NCI-H1417 (cell line): Measurements from ENCODE around the gene OR2J1.
"Not testable (repeated sequence)": the region's sequence is repeated elsewhere in the genome, so short reads cannot be mapped to it uniquely, and the experiment has no call there.

ENCODE experiments used
- DNase-seq, 3 experiments: peaks; one replicate each; lab custom pipeline; 2025; lab: John Stamatoyannopoulos, UW

The OR2J1 gene

DNA sequence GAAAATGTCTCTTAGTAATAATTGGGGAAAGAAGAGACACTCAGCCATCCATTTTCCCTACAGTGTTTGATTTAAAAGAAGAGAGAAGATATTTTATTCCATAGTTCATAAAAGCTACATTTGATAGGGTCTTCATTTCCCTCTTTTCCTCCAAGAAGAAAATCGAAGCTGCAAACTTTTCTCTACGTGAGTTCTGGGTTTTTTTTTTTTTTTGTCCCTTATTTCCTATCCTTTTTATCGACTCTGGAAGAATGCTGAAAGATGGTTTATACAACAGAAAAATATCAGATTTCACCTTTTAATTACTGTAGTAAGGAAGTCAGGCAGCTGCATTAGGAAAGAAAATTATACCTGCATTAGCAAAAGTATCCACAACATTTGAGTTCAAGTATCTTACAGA is at the start of gene OR2J1:
Gene OR2J1, plus strand, starts transcription at position 301 of the 400 bp plus-strand sequence. CDS start 1,453 bp downstream, outside the sequence.
- no peak for DNase-seq

DNA sequence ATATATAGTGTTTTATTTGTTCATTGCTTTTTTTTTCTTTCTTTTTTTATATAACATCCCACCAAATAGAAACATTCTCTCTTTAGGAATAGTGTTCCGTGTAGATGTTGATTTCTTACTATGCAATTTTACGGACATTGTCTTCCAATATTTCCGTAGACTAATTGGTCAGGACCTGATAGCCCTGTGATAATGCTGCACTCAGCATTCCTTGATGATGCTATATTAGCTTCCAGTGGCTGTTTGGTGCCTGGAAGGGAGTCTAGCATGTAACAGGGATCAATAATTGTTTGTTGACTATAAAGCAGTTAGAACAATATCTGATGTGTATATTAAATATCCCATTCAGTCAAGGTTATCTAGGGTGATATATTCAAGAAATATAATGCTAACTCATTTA is 47.6 kb upstream of the OR2J1 start:
- no peak for DNase-seq

GRCh38 chr6:29071831-29072723 is 27.2 kb upstream of the OR2J1 start:
- DNase-seq, result peak in 1 of 3 experiments; percentile 9

DNA sequence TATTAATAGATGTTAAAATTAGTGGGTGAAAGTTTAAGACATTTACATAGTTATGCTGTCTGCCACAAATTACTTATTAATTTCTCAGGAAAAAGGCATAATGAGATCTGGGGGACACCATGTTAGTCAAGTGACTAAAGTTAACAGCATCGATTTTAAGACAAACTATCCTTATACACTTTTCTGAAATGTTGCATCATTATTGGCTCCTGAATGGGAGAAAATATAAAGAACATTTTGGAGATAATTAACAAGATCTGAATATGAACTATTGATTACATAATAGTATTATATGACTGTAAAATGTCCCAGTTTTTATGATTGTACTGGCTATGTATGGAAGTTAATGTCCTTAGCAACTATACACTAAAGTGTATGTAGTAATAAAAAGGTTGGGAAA is 20.1 kb upstream of the OR2J1 start:
- DNase-seq, result no peak

DNA sequence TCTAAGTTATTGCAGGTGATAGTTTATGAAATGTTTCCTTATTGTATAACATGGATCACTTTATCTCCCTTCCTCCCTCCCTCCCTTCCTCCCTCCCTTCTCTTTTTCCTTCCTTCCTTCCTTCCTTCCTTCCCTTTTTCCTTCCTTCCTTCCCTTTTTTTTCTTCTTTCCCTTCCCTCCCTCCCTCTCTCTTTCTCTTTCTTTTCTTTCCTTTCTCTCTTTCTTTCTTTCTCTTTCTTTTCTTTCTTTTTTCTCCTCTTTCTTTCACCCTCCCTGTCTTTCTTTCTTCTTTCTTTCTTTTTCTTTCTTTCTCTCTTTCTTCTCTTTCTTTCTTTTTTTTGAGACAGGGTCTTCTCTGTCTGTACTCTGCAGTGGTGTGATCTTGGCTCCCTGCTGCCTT is 18.0 kb upstream of the OR2J1 start:
- DNase-seq, result no peak

GRCh38 chr6:29082457-29082856 is 16.8 kb upstream of the OR2J1 start:
- DNase-seq, result no peak

GRCh38 chr6:29087213-29087612 is 12.1 kb upstream of the OR2J1 start, which contains the start of gene OR2B3:
Gene OR2B3, minus strand, starts transcription at chr6:29087313. Its CDS starts 65 bp downstream, at chr6:29087248.
- no peak for DNase-seq

GRCh38 chr6:29092957-29093356 is 6.3 kb upstream of the OR2J1 start:
- DNase-seq, result no peak

- DNase-seq, result no peak
These were observed 1.5 kb upstream of the OR2J1 start for GRCh38 chr6:29097803-29098202.

DNA sequence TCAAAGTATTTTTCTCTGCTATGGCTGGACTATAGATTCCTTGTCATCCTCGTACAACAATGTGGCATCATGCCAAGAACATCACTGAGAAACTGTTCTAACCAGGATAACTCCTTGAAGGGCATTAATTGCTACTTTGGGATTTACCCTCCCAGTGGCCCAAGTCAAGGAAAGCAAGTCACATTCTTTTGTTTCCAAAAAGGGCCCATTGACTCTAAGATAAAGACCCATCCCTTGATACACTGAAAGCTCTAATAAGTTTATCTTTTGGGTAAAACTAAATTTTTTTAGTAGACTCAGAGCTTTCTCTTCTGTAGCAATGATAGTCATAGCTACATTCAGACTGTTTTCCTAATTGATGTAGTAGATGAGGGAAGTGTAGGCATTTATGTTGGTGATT is 8.5 kb downstream of the OR2J1 start, which contains the start of gene OR2J3:
Gene OR2J3, plus strand, starts transcription at position 301 of the 400 bp plus-strand sequence. CDS start 3,833 bp downstream, outside the sequence.
- no peak for DNase-seq

DNA sequence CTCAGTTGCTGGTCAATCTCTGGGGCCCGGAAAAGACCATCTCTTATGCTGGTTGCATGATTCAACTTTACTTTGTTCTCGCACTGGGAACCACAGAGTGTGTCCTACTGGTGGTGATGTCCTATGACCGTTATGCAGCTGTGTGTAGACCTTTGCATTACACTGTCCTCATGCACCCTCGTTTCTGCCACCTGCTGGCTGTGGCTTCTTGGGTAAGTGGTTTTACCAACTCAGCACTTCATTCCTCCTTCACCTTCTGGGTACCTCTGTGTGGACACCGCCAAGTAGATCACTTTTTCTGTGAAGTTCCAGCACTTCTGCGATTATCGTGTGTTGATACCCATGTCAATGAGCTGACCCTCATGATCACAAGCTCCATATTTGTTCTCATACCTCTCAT is 12.8 kb downstream of the OR2J1 start:
- DNase-seq, result no peak

GRCh38 chr6:29114964-29115363 is 15.7 kb downstream of the OR2J1 start:
- DNase-seq, result not testable (repeated sequence)

- DNase-seq, result no peak
These were observed 30.2 kb downstream of the OR2J1 start for GRCh38 chr6:29129326-29130012.

GRCh38 chr6:29130644-29131043 is 31.4 kb downstream of the OR2J1 start:
- DNase-seq, result no peak

DNA sequence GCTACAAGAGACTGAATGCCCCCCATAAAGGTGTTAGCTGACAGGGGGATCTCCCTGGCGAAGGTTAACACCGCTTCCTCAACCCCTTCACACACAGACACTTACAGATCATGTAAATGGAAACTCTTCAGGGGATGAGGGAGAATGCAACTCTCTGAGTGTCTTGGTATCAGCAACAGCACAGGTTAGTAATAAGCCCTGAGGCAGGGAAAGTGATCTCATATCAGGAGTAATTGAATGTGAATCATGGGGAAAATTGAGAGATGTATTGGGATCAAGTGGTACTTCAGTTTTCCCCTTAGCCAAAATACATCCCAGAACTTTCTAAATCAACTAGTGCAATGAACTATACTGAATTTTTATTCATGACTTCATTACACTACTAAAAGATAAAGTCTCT is 32.4 kb downstream of the OR2J1 start:
- DNase-seq, result no peak

GRCh38 chr6:29137724-29138123 is 38.4 kb downstream of the OR2J1 start:
- DNase-seq, result no peak

- no peak for DNase-seq
These were observed 42.3 kb downstream of the OR2J1 start for GRCh38 chr6:29141606-29142005.

DNA sequence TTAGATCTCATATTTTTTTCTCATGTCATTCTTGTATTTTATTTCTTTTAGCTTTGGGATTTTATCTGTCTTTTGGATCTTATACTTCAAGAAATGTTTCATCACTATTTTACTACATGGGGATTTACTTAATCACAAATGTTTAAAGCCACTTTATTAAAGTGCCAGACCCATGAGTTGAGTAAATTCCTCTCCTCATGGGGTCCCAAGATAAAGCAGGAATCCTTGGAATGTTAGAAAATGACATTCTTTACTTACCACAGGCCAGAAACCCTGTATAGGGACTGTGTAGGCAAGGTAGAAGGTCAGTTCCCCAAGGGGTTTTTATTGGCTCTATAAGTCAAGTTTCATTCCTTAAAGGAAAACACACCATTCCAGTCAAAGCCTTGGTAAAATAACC is 43.0 kb downstream of the OR2J1 start:
- no peak for DNase-seq

DNA sequence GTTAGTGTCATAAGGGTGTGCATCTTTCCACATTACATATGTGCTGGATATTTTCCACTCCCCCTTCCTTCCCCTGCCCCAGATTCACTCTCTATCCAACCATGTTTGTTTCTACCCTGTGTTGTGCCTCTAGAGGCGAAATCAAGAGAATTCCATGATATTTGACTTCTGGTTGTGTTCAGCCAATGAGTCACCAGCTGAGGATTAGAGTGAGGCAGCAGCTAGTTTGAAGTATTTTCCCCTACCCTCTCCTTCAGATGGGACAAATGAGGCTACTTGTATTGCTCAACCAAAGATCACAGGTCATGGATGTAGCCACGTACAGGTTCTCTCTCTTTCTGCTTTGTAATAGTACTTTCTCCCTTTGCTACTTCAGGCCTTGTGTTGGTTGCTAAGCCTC is 46.9 kb downstream of the OR2J1 start:
- DNase-seq, result no peak

DNA sequence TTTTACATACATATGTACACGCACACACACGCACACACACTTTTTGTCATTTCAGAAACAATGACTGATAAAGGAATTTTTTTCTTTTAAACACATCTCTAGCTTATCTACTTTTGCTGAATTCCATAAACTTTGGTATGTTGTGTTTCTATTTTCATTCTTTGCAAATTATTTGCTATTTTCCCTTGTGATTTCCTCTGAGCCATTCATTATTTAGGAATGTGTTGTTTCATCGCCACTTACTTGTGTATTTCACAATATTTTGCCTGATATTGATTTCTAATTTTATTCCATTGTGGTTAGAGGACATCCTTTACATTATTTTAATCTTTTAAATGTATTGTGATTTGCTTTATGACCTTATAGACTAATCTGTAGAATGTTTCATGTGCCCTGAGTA is 47.8 kb downstream of the OR2J1 start:
- no peak for DNase-seq

DNA sequence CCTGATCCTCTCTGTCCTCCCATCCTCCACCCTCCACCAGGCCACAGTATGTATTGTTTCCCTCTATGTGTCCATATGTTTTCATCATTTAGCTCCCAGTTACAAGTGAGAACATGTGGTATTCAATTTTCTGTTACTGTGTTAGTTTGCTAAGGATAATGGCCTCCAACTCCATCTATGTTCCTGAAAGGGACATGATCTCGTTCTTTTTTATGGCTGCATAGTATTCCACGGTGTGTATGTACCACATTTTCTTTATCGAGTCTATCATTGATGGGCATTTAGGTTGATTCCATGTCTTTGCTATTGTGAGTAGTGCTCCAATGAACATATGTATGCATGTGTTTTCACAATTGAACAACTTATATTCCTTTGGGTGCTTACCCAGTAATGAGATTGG is 50.2 kb downstream of the OR2J1 start:
- DNase-seq, result not testable (repeated sequence)
